Measurements from ENCODE around the gene STIM1. TPM values are rescaled to one million over a fixed set of nuclear protein-coding genes. Genes with fewer than 3 reads are reported as not detected.

The STIM1 gene
- total RNA-seq, 4 donors from 2014 or later: 65.2 to 150 (median 92.6) TPM

GRCh38 chr11:3926458-3927095, 71.1 kb downstream of the STIM1 start:
- peaks cover 29 to 48% (median 47%) of the 10 kb centered on the region in 4 donors for H3K4me1 ChIP-seq
- H3K36me3 ChIP-seq: no peaks in the 10 kb centered on the region
- H3K27me3 ChIP-seq: no peaks in the 10 kb centered on the region
- TF ChIP-seq CTCF (IDR thresholded peaks at IDR 0.05): no peak
- no peak for TF ChIP-seq POLR2A (IDR thresholded peaks at IDR 0.05; ENCODE audit: low read depth)
- TF ChIP-seq POLR2AphosphoS5 (IDR thresholded peaks at IDR 0.05): no peak
- H3K27ac ChIP-seq (replicated peaks in 1 of 4): no peak overlapping the region
- no peaks in the 10 kb centered on the region for H3K9me3 ChIP-seq
- no peak for DNase-seq (ENCODE audit: extremely low spot score)
- intact Hi-C loops (cut with DNase I): no loop called here
- H3K4me3 ChIP-seq: no peak overlapping the region

GRCh38 chr11:3927129-3927796, 71.8 kb downstream of the STIM1 start:
- H3K4me3 ChIP-seq: no peak overlapping the region
- intact Hi-C loops (cut with DNase I): no loop called here
- H3K36me3 ChIP-seq: no peaks in the 10 kb centered on the region
- no peak for DNase-seq (ENCODE audit: extremely low spot score)
- WGBS: 68% methylated on average over 6 of the region's 6 CpGs
- H3K4me1 ChIP-seq: peaks cover 29 to 48% (median 47%) of the 10 kb centered on the region in 4 donors
- TF ChIP-seq POLR2A (IDR thresholded peaks at IDR 0.05; ENCODE audit: low read depth) (no peak), CTCF (IDR thresholded peaks at IDR 0.05) (no peak), POLR2AphosphoS5 (IDR thresholded peaks at IDR 0.05) (no peak), EP300 (IDR thresholded peaks at IDR 0.05) (no peak)
- no peak overlapping the region for H3K27ac ChIP-seq (replicated peaks in 1 of 4)
- H3K27me3 ChIP-seq: no peaks in the 10 kb centered on the region
- no peaks in the 10 kb centered on the region for H3K9me3 ChIP-seq

- Histone ChIP-seq H3K27ac (replicated peaks in 1 of 4) (peak overlapping the region; percentile 29 to 59 (median 36)), H3K36me3 (no peaks in the 10 kb centered on the region), H3K27me3 (no peaks in the 10 kb centered on the region), H3K4me3 (no peak overlapping the region), H3K9me3 (no peaks in the 10 kb centered on the region), H3K4me1 (peaks cover 35 to 58% (median 51%) of the 10 kb centered on the region in 4 donors)
- no peak for DNase-seq (ENCODE audit: extremely low spot score)
- intact Hi-C loops (cut with DNase I): no loop called here
- TF ChIP-seq CTCF (IDR thresholded peaks at IDR 0.05): no peak
- no peak for TF ChIP-seq POLR2A (IDR thresholded peaks at IDR 0.05; ENCODE audit: low read depth)
- no peak for TF ChIP-seq POLR2AphosphoS5 (IDR thresholded peaks at IDR 0.05)
- TF ChIP-seq EP300 (IDR thresholded peaks at IDR 0.05): no peak
- WGBS: 50% methylated on average over 1 of the region's 1 CpG
Measured at GRCh38 chr11:3929232-3929631, 73.8 kb downstream of the STIM1 start.

GRCh38 chr11:3929649-3930048, 74.2 kb downstream of the STIM1 start:
- DNase-seq (ENCODE audit: extremely low spot score): no peak
- H3K27ac ChIP-seq (replicated peaks in 1 of 4): peak overlapping the region; percentile 29 to 59 (median 36)
- H3K27me3 ChIP-seq: no peaks in the 10 kb centered on the region
- H3K4me1 ChIP-seq: peaks cover 39 to 62% (median 56%) of the 10 kb centered on the region in 4 donors
- intact Hi-C loops (cut with DNase I): no loop called here
- no peak overlapping the region for H3K4me3 ChIP-seq
- 60% methylated on average over 8 of the region's 8 CpGs for WGBS
- H3K9me3 ChIP-seq: no peaks in the 10 kb centered on the region
- TF ChIP-seq EP300 (IDR thresholded peaks at IDR 0.05) (no peak), CTCF (IDR thresholded peaks at IDR 0.05) (no peak), POLR2AphosphoS5 (IDR thresholded peaks at IDR 0.05) (peak in 1 of 2 donors; percentile 30), POLR2A (IDR thresholded peaks at IDR 0.05; ENCODE audit: low read depth) (no peak)
- H3K36me3 ChIP-seq: no peaks in the 10 kb centered on the region

Data from esophagus muscularis mucosa (tissue), 4 donors.